Endothelial cell of umbilical vein (primary cell): Measurements from ENCODE around the gene ZNF544. TPM values are rescaled to one million over a fixed set of nuclear protein-coding genes. Genes with fewer than 3 reads are reported as not detected.

Experiments
- BruUV-seq: library from RNA; stranded (reverse); fragments of 400-500 nt; replicated peaks from 2 replicates; lab custom pipeline; 2021; lab: Mats Ljungman, UMichigan
- CTCF ChIA-PET: fragments of 300-600, 350-600 bp; sonication (Branson Sonifier 250); formaldehyde crosslinking; loops from one replicate; lab custom pipeline; 2021; ENCODE audit warnings: antibody characterized with exemption, inconsistent platforms; lab: Charles Lee
- POLR2A ChIA-PET: fragments of 300-600, 350-600 bp; sonication (Branson Sonifier 250); formaldehyde crosslinking; loops from one replicate; lab custom pipeline; 2021; ENCODE audit warnings: antibody characterized with exemption, inconsistent platforms; lab: Charles Lee
- DNase-seq: peaks from one replicate; pipeline ENCODE4 v3.0.0-alpha.2; 2011; ENCODE audit warnings: low read depth, low spot score
- FAIRE-seq: peaks from 2 replicates; lab custom pipeline; 2011; peaks lifted over from hg19 to GRCh38; lab: Jason Lieb, UNC
- H2AFZ ChIP-seq: 2 replicates; pipeline ENCODE4 v1.6.0; 2012; ENCODE audit warnings: low read depth, low read length, control low read depth, inconsistent platforms
- H3K27ac ChIP-seq: 2 replicates; pipeline ENCODE4 v1.5.1; 2011; ENCODE audit warnings: low read depth, mild to moderate bottlenecking, control low read depth, low read length, moderate library complexity; ENCODE audit not compliant: insufficient read depth
- H3K27me3 ChIP-seq, 2 experiments: 2 replicates each; pipeline versions ENCODE4 v1.6.0 to v1.6.1; 2011; ENCODE audit warnings: low read length in 2 of 2, mixed read lengths in 1 of 2; ENCODE audit not compliant: control insufficient read depth in 2 of 2, insufficient read depth in 2 of 2
- H3K36me3 ChIP-seq, 2 experiments: 2 replicates in 1 of 2; 3 replicates in 1 of 2; pipeline ENCODE4 v1.5.1; 2011; ENCODE audit warnings: low read length in 2 of 2, mild to moderate bottlenecking in 1 of 2, moderate library complexity in 1 of 2; ENCODE audit not compliant: control insufficient read depth in 2 of 2, insufficient read depth in 2 of 2; ENCODE audit errors: extremely low read depth in 1 of 2
- H3K4me1 ChIP-seq: 3 replicates; pipeline ENCODE4 v1.5.1; 2011; ENCODE audit warnings: mild to moderate bottlenecking, low read length; ENCODE audit not compliant: control insufficient read depth, insufficient read depth; ENCODE audit errors: extremely low read depth
- H3K4me2 ChIP-seq: 2 replicates; pipeline ENCODE4 v1.6.1; 2011; ENCODE audit warnings: low read length, control low read depth, mixed read lengths; ENCODE audit not compliant: insufficient read depth
- H3K4me3 ChIP-seq, 3 experiments: fragments of 200-600 bp in 1 of 3; sonication (generic), shearing (Covaris generic) in 1 of 3; replicated peaks in 1 of 3; 2 replicates each; pipeline ENCODE4 v1.5.1; 2011 to 2016; ENCODE audit warnings: control low read depth in 3 of 3, low read length in 3 of 3, mild to moderate bottlenecking in 2 of 3, inconsistent platforms in 1 of 3, low read depth in 1 of 3, moderate library complexity in 1 of 3; ENCODE audit not compliant: insufficient read depth in 1 of 3
- H3K79me2 ChIP-seq: 2 replicates; pipeline ENCODE4 v1.6.0; 2012; ENCODE audit warnings: low read length, inconsistent platforms; ENCODE audit not compliant: control insufficient read depth, insufficient read depth
- H3K9ac ChIP-seq: replicated peaks from 2 replicates; pipeline ENCODE3; 2011; ENCODE audit warnings: low read length, control low read depth; ENCODE audit not compliant: insufficient read depth; ENCODE audit errors: extremely low read depth
- H3K9me1 ChIP-seq: replicated peaks from 3 replicates; pipeline ENCODE4 v1.6.0; 2011; ENCODE audit warnings: mild to moderate bottlenecking, low read length; ENCODE audit not compliant: control insufficient read depth, insufficient read depth; ENCODE audit errors: extremely low read depth
- H3K9me3 ChIP-seq: replicated peaks from 2 replicates; pipeline ENCODE4 v1.5.1; 2012; ENCODE audit warnings: low read length, inconsistent platforms; ENCODE audit not compliant: control insufficient read depth, insufficient read depth
- H4K20me1 ChIP-seq: replicated peaks from 2 replicates; pipeline ENCODE3; 2011; ENCODE audit warnings: mild to moderate bottlenecking, low read length; ENCODE audit not compliant: control insufficient read depth, insufficient read depth; ENCODE audit errors: extremely low read depth
- CTCF ChIP-seq, 2 donors: IDR thresholded peaks; 1 replicate in 1 of 2; 2 replicates in 1 of 2; pipeline ENCODE4 v1.5.1; 2011; ENCODE audit warnings: low read length in 2 of 2, mild to moderate bottlenecking in 2 of 2, moderate library complexity in 2 of 2, control low read depth in 1 of 2, inconsistent platforms in 1 of 2, low read depth in 1 of 2; ENCODE audit not compliant: insufficient read depth in 1 of 2; ENCODE audit errors: extremely low read depth in 1 of 2
- EZH2 ChIP-seq: IDR thresholded peaks from 2 replicates; pipeline ENCODE4 v1.6.1; 2012; ENCODE audit warnings: borderline replicate concordance, low read depth, mild to moderate bottlenecking, moderate library complexity, low read length, inconsistent platforms; ENCODE audit not compliant: severe bottlenecking
- FOS ChIP-seq: IDR thresholded peaks from 2 replicates; pipeline ENCODE4 v1.6.1; 2011; ENCODE audit warnings: mild to moderate bottlenecking, low read length, moderate library complexity, borderline replicate concordance; ENCODE audit not compliant: insufficient read depth
- GATA2 ChIP-seq: IDR thresholded peaks from 2 replicates; pipeline ENCODE4 v1.7.0; 2011; ENCODE audit warnings: low read depth, mild to moderate bottlenecking, moderate library complexity, mixed read lengths, low read length; ENCODE audit not compliant: insufficient read length, insufficient read depth
- JUN ChIP-seq: IDR thresholded peaks from 2 replicates; pipeline ENCODE4 v1.6.1; 2011; ENCODE audit warnings: borderline replicate concordance, low read depth; ENCODE audit not compliant: insufficient read length, insufficient read depth
- MAX ChIP-seq: IDR thresholded peaks from 2 replicates; pipeline ENCODE4 v1.6.1; 2011; ENCODE audit not compliant: insufficient read depth, insufficient read length
- MYC ChIP-seq: IDR thresholded peaks from one replicate; pipeline ENCODE4 v1.6.1; 2011; ENCODE audit warnings: mild to moderate bottlenecking, low read depth, low read length
- POLR2A ChIP-seq: IDR thresholded peaks from 2 replicates; pipeline ENCODE4 v1.6.1; 2012; ENCODE audit warnings: low read depth, mild to moderate bottlenecking, control low read depth, low read length
- POLR2AphosphoS5 ChIP-seq: IDR thresholded peaks from 2 replicates; pipeline ENCODE4 v1.6.1; 2012; ENCODE audit warnings: low read depth, mild to moderate bottlenecking, control low read depth, low read length, moderate library complexity; ENCODE audit not compliant: insufficient read depth
- dilution Hi-C: fragments of 300-500 bp; cut with MboI; formaldehyde crosslinking; loops from one replicate; pipeline ENCODE4 v1.15.0; 2019; ENCODE audit warnings: low sequenced_read_pairs; ENCODE audit not compliant: extremely low pct_ligation_motif_present
- intact Hi-C: fragments of 100-400 bp; cut with micrococcal nuclease; formaldehyde crosslinking; loops from one replicate; pipeline ENCODE4 v1.10.0; 2022
- polyA plus RNA-seq, 4 experiments: library from polyadenylated mRNA; depleted of rRNA in 3 of 4; stranded (reverse) in 3 of 4; unstranded in 1 of 4; fragments of >200 nt; gene quantifications; 2 replicates each; pipeline versions ENCODE4 v1.2.1 to v1.2.3, GENCODE V29; 2011 to 2012; ENCODE audit warnings: missing spikeins in 1 of 4
- total RNA-seq: library from RNA; stranded (reverse); gene quantifications from 2 replicates; pipeline ENCODE4 v1.2.3, GENCODE V29; 2021

The ZNF544 gene
- total and polyA plus RNA-seq, 2 donors (not counting 3 experiments of a cell fraction or from before 2014, with no cell fraction given): 33.4 to 45.4 TPM

DNA sequence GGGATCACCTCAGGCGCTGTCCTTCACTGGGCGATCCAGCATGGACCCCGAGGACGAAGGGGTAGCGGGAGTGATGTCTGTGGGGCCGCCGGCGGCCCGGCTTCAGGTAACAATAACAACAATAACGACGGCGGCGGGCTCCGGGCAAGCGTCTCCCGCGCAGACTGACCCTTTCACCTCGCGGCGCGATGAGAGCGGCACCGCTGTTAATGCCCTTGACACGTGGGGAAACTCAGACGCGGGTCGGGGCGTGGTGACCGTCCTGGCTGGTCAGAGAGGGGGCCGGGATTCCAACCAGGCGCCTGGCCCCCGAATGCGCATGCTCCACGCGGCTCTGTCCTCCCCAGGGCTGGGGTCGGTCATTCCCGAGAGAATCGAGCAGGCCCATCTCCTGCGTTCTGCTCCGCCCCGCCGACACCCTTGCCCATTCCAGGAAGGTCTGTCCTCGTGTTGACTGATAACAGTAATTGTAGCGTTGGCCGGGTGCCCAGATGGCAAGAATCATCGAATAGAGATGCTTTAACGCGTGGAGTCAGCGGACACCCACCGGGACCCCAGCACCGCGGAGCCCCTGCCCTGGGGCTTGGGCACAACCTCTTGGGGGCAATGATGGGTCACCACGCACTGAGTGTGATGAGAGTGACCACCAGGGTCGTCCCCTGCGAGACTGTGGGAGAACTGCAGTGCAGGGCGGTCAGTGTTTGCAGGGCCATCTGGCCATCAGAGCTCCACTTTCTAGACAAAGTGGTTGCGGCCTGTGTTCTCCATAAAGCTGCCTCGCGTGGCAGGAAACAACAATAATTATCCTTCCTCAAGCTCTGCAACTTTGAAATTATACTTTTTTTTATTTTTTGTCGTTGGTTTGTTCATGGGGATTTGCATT lies 50.6 kb downstream of the ZNF544 start:
- Histone ChIP-seq H3K4me2 (peak overlapping the region; percentile 65), H3K9me1 (no peaks in the 10 kb centered on the region), H3K79me2 (peaks cover 26% of the 10 kb centered on the region), H3K9me3 (no peaks in the 10 kb centered on the region), H3K27ac (peak overlapping the region; percentile 76), H3K4me3 (peak overlapping the region; percentile 46 to 71 (median 67)), H4K20me1 (no peaks in the 10 kb centered on the region), H3K4me1 (peaks cover 8% of the 10 kb centered on the region), H3K9ac (peak overlapping the region; percentile 89), H3K36me3 (no peaks in the 10 kb centered on the region), H3K27me3 (no peaks in the 10 kb centered on the region), H2AFZ (peak overlapping the region; percentile 65)
- intact Hi-C loops: loop anchor here (1.0 to 2.0 kb wide), 2 partner anchors 26 to 48 kb away; partner anchors contain the start of genes ERVK3-1 and ZSCAN22
- dilution Hi-C loops: no loop called here
- FAIRE-seq: no peak
- POLR2A ChIA-PET: interaction anchor here (1.0 kb wide), 1 partner anchor 26 kb away, joined by 3 read pairs; the partner anchor contains the start of gene ERVK3-1
- TSS peak; percentile 51 for BruUV-seq
- CTCF ChIA-PET: interaction anchor here (1.0 kb wide), 1 partner anchor 235 kb away, joined by 3 read pairs; no protein-coding TSS in a partner anchor
- TF ChIP-seq GATA2 (peak; percentile 1), MAX (no peak)
- DNase-seq: peak; percentile 86

- Histone ChIP-seq H4K20me1 (no peaks in the 10 kb centered on the region), H3K36me3 (peaks cover 0 to 2% of the 10 kb centered on the region in 2 experiments), H3K9me3 (no peaks in the 10 kb centered on the region), H2AFZ (no peak overlapping the region), H3K9me1 (no peaks in the 10 kb centered on the region), H3K9ac (no peak overlapping the region), H3K79me2 (peaks cover 26% of the 10 kb centered on the region), H3K4me1 (peaks cover 8% of the 10 kb centered on the region), H3K4me3 (peak overlapping the region in 1 of 3 experiments; percentile 71), H3K27me3 (no peaks in the 10 kb centered on the region), H3K27ac (no peak overlapping the region), H3K4me2 (peak overlapping the region; percentile 65)
- CTCF ChIA-PET: no interaction called here
- no peak for TF ChIP-seq MYC
- TF ChIP-seq GATA2: no peak
- TF ChIP-seq JUN: no peak
- no peak for TF ChIP-seq EZH2
- no peak for TF ChIP-seq POLR2A
- TF ChIP-seq FOS: no peak
- TF ChIP-seq POLR2AphosphoS5: no peak
- TF ChIP-seq MAX: no peak
- no peak for TF ChIP-seq CTCF (IDR thresholded peaks at IDR 0.05; ENCODE audit: extremely low read depth in 1 of 2, insufficient read depth in 1 of 2, low read depth in 1 of 2, low read length in 2 of 2)
- FAIRE-seq (peak; percentile 60), DNase-seq (no peak)
- BruUV-seq: no TSS peak
- POLR2A ChIA-PET: no interaction called here
- dilution Hi-C loops: no loop called here
- intact Hi-C loops: loop anchor here (1.0 to 2.0 kb wide), 2 partner anchors 25 to 47 kb away; partner anchors contain the start of genes ERVK3-1 and ZSCAN22
These were observed 51.2 kb downstream of the ZNF544 start for GRCh38 chr19:58279925-58280316.
